NCI-H1694 (cell line): ENCODE measurements around the gene PLEKHH2.
"Not testable (repeated sequence)": the region's sequence is repeated elsewhere in the genome, so short reads cannot be mapped to it uniquely, and the experiment has no call there.

Experiments
- DNase-seq: peaks from one replicate; lab custom pipeline; 2025; lab: John Stamatoyannopoulos, UW

The PLEKHH2 gene

GRCh38 chr2:43717322-43717721 lies 80.3 kb downstream of the PLEKHH2 start:
- DNase-seq, result no peak

DNA sequence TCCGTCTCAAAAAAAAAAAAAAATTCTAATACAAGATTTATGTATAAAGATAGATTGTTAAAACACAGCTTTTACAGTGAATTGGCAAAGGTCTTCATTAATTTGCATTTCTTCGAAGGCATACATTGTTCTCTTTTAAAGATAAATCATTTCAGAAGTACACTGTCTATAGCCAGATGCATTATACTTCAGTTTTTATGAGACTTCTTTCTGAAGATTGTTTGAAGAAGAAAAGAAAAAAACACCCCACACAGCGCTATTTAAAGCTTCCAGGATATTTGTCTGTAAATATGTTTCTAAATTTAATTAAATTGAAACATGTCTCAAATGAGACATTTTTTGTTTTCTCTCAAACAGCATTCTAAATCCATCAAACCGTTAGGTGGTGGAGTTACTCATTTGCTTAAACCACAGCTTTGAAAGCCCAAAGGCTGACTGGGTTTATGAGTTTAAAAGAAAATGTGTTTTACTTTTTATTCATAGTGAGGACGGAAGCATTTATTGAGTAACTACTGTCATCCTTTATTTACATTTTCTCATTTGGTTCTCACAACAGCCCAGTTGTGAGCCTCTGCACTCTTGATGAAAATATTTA lies 81.6 kb downstream of the PLEKHH2 start:
- no peak for DNase-seq

- DNase-seq, result no peak
Measured at GRCh38 chr2:43724728-43725526, 87.9 kb downstream of the PLEKHH2 start.

DNA sequence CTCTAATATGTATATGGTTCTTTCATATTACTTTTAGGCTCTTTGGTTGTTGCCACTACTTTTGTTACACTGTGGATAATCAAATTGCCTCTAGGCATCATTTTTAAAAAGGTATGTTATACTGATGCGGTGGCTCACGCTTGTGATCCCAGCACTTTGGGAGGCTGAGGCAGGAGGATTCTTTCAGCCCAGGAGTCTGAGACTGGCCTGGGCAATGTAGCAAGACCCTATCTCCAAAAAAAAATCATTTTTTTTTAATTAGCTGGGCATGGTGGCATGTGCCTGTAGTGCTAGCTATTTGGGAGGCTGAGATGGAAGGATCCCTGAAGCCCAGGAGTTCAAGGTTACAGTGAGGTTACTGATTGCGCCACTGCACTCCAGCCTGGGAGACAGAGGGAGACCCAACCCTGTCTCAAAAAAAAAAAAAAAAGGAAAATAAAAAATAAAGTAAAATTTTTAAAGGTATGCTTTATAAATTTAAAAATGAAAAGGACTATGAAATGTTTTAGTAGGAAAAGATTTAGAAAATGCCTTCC lies 88.7 kb downstream of the PLEKHH2 start:
- no peak for DNase-seq

GRCh38 chr2:43726961-43727633 lies 90.0 kb downstream of the PLEKHH2 start:
- DNase-seq, result not testable (repeated sequence)

GRCh38 chr2:43727634-43728014 lies 90.6 kb downstream of the PLEKHH2 start:
- DNase-seq, result no peak

DNA sequence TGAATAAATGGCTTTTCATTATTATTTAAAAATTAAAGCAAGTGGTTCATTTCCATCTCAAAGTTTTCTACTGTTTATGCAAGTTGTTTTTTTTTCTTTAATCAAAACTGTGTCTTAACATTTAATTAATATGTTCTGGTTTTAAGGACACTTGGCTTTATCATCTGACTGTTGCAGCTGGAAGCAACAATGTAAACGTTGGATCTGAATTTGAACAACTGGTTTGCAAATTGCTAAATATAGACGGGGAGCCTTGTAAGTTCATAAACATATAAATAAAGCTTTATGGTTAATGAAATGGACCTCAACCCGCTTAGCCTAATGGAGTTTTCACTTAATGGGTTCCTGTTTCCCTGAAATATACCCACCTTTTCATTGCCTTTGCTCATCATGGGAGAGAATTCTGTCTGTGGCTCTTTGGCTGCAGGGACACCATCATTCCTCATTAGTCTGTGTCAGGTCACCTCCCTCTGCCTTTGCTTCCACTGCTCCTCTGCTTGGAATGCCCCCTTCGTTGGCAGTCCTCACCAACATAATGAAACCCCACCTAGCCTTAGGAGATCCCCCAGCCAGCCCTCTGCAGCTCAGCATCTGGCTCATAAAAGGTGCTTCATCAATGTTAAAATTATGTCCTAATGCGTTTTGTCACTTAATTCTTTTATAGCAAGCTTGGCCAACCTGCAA lies 92.6 kb downstream of the PLEKHH2 start:
- DNase-seq, result no peak

GRCh38 chr2:43731211-43731610 lies 94.2 kb downstream of the PLEKHH2 start:
- DNase-seq, result no peak

GRCh38 chr2:43736637-43737036 lies 99.6 kb downstream of the PLEKHH2 start:
- no peak for DNase-seq

- no peak for DNase-seq
Measured at GRCh38 chr2:43737097-43737854, 100.2 kb downstream of the PLEKHH2 start.

DNA sequence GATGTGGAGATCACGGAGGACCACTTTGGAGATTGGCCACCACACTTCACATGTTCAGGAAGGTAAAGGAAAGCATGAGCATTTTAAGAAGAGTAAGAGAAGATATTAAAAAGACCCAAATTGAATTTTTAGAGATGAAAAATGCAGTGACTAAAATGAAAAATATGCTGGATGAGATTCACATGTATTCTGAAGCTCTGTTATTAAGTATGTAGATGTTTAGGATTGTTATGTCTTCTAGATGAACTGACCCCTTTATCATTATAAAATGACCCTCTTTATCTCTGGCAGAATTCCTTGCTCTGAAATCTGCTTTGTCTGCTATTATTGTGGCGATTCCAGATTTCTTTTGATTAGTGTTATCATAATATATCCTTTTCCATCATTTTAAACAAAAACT lies 100.8 kb downstream of the PLEKHH2 start:
- no peak for DNase-seq

- no peak for DNase-seq
Measured at GRCh38 chr2:43738257-43738656, 101.2 kb downstream of the PLEKHH2 start.

GRCh38 chr2:43743706-43744105 lies 106.6 kb downstream of the PLEKHH2 start:
- DNase-seq, result no peak

GRCh38 chr2:43745457-43745856 lies 108.4 kb downstream of the PLEKHH2 start:
- no peak for DNase-seq

- DNase-seq, result no peak
Measured at GRCh38 chr2:43748333-43748732, 111.3 kb downstream of the PLEKHH2 start.

- no peak for DNase-seq
Measured at GRCh38 chr2:43749583-43749982, 112.5 kb downstream of the PLEKHH2 start.

DNA sequence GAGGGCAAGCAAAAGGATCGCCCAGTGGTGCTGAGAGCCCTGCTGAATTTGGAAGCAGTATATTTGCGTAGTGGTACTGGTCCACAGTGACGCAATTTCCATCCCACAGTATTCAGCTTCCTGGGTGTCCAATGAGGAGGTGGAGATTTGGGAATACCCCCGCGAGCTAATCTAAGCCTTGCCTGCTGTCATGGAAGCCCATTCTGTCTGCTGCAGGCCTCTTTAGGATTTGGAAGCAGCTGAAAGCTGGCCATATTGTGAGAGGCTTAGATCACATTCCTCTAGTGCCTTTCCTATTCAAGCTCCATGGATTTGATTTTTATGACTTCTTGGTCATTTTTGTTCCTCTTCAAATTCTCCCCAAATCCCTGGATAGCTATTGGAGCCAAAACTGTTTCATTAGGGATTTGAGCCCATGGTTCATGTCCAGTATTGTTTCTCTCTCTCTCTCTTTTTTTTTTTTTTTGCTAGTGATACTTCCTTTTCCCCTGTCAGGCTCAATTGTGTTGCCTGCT lies 114.5 kb downstream of the PLEKHH2 start:
- DNase-seq, result no peak

DNA sequence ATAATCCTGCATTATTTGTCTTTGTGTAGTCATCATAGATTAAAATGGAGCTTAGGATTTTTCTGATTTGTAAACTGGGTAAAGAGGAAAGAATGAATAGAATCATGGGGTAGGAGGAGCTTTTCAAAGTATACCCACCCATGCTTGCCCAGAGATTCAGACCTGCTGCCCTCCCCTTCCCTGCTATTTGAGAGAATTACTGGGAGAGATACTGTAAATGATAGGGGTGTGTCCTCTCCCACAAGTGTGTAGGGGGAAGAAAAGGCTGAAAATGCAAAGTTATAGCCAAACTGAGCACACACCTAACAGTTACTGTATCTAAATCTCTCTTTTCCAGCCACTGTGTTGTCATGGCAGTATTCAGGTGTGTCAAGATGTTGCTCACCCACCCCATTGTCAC lies 115.2 kb downstream of the PLEKHH2 start:
- no peak for DNase-seq

DNA sequence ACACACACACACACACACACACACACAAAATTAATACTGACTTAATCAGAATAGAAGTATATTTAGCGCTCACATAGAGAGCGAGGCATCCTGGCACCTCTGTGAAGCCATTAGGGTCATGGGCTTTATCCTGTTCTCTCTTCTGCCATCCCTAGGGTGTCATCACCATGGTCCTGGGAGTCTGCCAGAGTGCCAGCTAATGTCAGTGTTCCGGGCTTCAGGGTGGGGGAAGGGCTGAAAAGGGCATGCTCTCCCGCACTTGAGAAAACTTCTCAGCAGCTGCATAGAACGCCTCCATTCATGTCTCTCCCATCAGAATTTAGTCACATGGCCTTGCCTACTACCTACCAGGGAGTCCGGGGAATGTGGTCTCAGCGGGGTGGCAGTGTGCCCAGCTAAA lies 117.1 kb downstream of the PLEKHH2 start:
- no peak for DNase-seq

DNA sequence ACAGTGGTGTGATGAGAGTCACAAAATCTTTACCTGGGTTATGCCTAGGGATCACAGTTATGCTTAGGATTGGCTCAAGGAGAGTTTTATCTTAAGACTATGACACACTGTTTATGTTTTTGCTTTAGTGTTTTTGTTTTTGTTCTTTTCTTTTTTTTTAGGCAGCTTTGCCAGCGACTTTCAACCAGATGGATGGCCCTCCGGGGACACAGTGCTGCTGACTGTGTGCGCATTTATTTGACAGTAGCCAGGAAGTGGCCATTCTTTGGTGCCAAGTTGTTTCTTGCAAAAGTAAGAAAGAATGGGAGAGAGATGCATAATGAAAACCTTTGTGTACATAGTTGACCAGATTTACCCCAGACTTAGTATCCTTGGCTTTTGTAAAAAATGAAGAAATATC lies 121.7 kb downstream of the PLEKHH2 start:
- DNase-seq, result no peak

- DNase-seq, result no peak
Measured at GRCh38 chr2:43759195-43759594, 122.1 kb downstream of the PLEKHH2 start.
